ENCODE measurements around the gene IFNL4.
"Not testable (repeated sequence)": the region's sequence is repeated elsewhere in the genome, so short reads cannot be mapped to it uniquely, and the experiment has no call there.

Gene IFNL4

DNA sequence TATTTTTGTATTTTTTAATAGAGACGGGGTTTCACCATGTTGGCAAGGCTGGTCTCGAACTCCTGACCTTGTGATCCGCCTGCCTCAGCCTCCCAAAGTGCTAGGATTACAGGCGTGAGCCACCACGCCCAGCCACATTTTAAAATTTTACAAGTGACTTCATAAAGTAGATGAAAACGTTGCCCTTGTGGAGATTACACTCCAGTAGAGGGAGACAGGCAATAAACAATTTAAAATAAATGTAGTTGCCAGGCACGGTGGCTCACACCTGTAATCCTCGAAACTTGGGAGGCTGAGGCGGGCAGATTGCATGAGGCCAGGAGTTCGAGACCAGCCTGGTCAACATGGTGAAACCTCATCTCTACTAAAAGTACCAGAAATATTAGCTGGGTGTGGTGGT is 29.5 kb downstream of the IFNL4 start:
- not testable (repeated sequence) for DNase-seq

DNA sequence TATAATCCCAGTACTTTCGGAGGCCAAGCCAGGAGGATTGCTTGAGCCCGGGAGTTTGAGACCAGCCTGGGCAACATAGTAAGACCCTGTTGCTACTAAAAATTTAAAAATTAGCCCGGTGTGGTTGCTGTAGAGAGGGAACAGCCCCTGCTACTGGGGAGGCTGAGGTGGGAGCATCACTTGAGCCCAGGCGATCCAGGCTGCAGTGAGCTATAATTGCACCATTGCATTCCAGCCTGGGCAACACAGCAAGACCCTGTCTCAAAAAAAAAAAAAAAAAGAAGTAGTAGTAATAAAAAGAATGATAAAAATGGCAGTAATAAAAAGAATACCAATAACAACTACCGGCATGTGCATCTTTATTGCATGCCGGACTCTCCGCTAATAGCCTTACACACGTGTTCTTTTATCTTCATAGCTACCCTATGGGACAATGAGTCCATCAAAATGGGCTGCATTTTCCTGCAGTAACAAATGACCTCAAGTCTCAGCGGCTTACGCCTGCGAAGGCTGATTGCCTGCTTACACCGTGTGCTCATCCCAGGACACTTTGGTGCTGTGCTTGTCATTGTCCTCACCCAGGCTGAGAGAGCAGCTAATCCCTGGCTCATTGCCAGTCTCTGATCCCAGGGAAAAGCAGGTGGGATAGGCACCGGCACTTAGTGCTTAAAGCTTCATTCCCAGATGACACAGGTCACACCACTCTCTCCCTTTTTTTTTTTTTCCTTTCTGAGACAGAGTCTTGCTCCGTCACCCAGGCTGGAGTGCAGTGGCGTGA is 30.2 kb downstream of the IFNL4 start:
- no peak for DNase-seq

DNA sequence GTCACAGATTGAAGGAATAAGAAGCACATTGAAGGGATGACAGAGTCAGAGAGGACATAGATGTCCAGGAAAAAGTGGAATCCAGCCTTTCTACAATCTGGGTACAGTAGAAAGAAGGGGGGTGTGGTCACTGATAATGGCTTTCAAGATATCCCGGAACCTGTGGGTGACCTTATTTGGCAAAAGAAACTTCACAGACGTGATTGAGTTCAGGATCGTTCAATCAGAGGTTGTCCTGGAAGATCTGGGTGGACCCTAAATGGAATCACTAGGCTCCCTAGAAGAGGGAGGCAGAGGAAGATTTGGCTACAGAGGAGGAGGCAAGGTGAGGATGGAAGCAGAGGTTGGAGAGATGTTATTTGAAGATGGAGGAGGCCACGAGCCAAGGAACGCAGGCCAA is 31.6 kb downstream of the IFNL4 start:
- no peak for DNase-seq

DNA sequence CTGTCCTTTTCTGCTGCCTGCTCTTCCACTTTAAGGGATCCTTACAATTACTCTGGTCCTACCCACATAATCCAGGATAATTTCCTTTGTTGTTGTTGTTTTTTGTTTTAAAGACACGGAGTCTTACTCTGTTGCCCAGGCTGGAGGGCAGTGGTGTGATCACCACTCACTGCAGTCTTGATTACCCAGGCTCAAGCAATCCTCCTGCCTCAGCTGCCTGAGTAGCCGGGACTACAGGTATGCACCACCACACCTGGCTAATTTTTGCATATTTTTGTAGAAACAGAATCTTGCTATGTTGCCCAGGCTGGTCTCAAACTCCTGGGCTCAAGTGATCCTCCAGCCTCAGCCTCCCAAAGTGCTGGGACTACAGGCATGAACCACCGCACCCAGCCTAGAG is 33.3 kb downstream of the IFNL4 start:
- not testable (repeated sequence) for DNase-seq

DNA sequence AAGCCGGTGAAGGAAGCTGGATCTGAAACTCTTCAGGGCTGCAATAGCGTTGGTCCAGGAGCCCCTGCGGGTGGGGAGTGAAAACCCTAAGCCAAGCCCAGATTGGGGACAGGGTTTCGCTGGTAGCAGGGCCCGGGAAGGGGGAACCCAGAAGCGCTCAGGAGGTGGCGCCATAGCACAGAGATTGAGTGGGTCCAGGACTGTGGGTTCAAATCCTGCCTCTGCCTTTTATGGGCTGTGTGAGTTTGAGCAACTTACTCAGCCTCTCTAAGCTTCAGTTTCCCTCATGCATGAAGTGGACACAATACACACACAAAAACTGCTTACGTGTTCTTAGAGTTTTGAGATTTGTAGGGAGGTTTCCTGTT is 36.3 kb downstream of the IFNL4 start:
- no peak for DNase-seq

DNA sequence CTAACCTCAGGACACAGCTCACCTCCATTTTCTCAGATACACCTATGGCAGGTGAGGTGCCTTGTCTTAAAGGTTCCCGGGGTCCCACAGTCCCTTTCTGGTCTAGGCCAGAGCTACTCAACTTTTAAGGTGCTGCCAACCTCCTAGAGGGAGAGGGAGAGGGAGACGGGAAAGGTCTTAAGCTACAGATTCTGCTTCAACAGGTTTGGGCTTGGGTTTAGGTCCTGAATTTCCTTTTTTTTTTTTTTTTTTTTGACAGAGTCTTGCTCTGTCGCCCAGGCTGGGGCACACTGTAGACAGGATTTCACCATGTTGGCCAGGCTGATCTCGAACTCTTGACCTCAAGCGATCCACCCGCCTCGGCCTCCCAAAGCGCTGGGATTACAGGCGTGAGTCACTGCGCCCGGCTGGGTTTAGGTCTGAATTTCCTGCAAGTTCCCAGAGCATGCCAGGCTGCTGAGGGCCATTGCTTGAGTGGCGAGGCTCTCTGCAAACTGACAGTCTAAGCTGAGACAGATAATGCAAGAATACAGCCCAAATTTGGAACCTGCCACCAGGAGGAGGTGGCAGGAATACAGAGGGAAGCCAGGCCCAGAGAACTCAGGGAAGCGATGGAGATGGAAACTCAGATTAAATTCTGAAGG is 36.8 kb downstream of the IFNL4 start:
- no peak for DNase-seq

DNA sequence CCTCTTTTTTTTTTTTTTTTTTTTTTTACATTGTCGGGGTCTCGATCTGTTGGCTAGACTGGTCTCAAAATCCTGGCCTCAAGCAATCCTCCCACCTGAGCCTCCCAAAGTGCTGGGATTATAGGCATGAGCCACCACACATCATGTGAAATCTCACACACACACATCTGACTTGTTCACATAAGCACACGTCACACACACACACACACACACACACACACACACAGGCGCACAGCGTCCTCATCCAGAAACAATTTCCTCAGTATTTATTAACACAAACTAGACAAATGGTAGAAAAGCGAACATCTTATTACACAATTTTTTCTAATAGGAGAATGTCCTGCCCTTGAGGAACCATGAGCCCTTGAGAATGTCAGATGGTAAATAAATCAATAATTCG is 39.5 kb downstream of the IFNL4 start:
- no peak for DNase-seq

DNA sequence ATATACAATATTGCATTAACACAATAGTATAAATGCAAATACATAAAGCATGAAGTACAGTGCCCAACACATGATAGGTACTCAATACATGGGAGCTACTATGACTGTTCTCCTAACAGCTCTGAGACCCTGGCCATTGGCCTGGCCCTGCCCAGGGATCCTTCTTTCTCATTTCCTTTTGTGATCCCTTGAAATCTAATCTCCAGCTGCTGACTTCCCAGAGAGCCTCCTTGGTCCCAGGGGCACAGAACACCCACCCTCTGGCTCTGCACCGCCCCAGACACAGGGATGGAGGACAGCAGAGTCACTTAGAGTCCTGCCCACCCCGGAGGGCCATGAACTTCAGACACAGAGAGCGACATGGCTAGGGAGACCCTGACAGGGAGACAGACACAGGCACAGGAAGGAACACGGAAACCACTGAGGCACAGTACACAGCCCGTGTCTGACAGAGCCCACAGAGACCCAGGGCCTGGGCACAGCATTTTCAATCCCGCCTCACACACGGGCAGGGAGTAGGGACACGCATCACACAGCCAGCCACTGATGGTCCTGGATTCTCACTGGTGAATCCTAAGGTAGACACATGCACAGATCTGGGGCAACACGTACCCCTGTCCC is 40.4 kb downstream of the IFNL4 start:
- DNase-seq, result no peak

DNA sequence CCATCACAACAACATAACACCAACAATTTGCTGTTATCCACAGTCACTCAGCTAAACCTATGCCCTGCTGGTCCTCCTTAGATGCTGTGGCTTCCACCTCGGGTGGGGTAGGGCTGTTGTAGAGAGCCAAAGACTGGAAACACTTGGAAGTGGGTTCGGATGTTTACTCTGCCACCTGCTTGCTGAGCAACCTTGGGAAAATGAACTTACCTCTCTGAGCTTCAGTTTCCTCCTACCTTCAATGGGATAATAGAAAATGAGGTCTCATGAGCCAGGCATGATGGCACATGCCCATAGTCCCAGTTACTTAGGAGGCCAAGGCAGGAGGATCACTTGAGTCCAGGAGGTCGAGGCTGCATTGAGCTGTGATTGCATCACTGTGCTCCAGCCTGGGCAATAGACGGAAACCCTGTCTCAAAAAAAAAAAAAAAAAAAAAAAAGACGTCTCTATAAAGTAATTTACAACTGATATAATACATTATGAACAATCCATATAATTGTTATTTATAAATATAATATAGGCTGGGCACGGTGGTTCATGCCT is 41.3 kb downstream of the IFNL4 start:
- no peak for DNase-seq

DNA sequence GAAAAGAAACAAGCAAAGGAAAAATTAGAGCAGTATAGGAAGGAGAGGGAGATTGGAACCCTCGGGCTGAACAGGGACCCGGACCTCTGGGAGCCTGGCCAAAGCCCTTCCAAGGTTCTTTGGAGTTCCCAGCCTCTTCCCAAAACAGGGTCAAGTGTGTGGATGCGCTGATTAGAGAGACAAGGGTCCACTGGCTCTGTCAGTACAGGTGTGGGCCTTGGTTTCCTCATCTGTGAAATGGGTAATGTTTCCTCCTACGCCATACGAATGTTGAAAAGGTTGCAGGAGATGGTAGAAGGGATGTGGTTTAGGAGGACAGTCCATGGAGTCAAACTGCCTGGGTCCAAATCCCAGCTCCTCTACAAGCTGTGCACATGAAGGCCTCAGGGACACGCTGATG is 42.5 kb downstream of the IFNL4 start:
- no peak for DNase-seq

DNA sequence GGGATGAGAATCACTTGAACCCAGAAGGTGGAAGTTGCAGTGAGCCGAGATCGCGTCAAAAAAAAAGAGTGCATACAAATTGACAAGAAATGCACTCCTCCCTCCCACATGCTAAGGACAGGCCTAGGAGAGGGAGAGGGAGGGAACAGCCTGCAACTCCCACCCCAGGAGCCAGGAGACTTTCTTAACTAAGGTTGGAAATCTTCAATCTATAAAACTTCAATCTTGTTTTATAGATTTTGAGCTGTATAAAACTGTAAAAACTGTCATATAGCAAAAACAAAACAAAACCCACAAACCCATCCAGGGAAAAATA is 43.2 kb downstream of the IFNL4 start:
- DNase-seq, result no peak

DNA sequence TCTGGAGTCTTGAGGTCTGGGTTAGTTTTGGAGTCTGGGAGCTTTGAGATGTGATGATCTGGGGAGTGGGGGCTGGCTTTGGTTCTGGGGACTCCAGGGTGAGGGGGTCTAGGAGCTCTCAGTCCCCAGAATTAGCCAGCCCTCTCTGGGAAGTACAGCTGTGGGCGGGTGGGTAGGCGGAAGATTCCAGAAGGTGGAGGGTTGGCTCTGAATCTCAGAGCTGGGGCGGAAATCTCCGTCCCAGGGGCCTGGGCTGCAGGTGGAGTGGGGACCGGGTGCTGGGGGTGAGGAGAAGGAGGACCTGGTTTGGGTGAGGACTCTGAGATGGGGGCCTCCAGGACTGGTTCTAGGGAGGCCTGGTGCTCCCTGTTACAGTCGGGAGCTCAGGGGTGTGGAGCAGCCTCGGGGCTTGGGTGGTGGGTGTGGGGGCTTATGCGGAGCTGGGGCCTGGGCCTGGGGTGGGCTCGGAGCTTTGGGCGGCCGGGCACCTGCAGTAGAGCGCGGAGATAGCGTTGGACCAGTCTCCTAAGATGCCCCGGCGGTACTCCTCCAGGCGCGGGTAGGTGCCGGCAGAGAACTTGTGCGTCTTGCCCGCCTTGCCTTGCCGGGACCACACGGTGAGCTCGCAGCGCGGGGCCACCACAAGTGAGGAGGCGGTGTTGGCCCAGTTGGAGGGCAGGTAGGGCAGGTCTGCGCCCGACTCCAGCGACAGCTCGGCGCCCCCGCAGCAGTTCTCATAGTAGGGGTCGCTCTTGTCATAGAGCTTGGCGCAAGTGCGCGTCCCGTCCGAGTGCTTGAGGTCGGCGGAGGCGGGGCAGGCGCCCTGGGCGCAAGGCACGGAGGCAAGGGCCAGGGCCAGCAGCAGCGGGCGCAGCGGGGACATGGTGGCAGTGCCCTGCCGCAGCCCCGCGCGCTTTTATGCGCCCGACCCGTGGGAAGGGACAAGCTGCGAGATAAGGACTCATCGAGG is 45.0 kb downstream of the IFNL4 start, which contains the start of gene SYCN:
Gene SYCN (minus strand): TSS at position 892 of the 970 bp plus-strand sequence. CDS start 9 bp downstream, at position 883.
- no peak for DNase-seq

DNA sequence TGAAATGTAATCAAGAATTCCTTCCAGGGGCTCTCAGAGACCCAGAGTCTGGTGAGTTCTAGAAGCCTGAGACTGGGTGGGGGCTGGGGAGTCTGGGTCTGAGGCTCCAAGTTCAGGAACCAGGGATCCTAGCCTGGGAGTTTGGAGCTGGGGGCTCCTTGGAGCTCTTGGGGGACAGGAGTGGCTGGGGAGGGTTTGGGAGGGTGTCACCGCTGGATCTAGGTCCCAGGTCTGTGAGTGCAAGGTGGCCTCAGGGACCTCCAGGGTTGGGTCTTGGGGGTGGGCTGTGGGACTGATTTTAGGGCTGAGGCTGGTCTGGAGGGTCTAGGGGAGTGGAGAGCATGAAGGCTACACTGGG is 45.7 kb downstream of the IFNL4 start:
- no peak for DNase-seq

DNA sequence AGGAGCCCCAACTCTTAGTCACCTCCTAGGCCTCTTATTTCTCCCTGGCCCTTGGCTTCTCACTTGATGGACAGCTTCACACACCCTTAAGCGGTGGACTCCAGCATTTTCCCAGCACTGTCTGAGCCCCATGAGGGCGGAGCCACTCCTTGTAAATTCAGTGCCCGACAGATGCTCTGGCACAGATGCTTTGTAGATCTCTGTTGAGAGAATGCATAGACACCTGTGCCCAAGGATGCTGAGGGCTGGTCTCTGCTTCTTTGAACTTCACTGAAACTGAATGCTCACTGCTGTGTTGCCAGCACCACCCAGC is 47.9 kb downstream of the IFNL4 start:
- no peak for DNase-seq

DNA sequence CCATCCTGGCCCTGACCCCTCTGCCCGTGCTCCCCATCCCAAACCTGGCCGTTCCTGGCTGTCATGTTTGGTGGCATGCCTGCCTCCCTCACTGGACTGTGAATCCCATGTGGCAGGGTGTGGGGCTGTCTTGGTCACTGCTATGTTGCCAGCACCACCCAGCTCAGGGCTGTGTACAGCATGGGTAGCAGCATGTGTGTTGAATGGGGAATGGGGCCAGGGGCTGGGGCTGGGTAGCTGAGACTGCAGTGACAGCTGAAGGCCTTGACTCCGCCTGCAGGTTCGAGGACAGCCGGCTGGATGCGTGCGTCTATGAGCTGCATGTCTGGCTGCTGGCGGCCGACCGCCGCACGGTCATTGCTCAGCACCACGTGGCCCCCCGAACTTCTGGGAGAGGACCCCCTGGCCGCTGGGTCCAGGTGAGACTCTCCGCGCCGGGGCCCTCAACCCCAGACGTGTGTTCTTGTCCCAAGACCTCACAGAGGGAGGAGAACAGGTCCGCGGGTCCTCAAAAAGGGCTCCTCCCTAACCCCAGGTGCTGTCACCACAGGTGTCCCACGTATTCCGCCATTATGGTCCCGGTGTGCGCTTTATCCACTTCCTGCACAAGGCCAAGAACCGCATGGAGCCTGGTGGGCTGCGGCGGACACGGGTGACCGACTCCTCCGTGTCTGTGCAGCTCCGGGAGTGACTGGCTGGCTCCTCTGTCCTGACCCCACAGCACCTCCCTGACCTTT is 48.4 kb downstream of the IFNL4 start:
- no peak for DNase-seq

DNA sequence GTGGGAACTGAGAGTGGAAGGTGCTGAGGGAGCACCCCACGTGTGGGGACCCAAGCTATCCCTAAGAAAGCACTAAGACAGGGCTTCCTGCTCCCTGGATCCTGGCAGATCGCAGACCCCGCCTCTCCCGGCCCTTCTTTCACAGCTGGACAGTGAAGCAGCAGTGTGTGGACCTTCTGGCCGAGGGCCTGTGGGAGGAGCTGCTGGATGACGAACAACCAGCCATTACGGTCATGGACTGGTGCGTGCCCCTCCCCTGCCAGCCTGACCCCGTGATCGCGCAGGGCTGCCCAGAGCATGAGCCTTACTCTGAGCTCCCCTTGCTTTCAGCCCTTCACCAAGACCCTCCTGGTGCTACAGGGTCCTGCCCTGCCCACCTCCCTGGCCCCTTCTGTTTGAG is 49.6 kb downstream of the IFNL4 start:
- no peak for DNase-seq

DNA sequence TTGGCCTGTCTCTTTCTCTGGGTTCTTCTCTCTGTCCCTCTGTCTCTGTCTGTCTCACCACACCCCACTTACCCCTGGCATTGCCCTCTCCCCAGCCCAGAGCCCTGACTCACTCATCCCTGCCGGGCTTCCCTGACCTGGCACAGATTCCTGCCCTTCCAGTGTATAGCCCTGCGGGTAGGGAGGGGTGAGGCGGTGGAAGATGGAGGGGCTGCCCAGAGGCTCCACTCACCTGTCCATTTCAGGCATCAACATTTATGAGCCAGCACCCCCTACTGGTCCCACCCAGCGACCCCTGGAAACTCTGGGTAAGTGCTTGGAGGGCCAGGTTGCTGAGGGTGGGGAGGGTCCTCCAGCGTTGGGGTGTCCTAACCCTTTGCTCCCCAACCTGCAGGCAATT is 50.8 kb downstream of the IFNL4 start:
- no peak for DNase-seq

DNA sequence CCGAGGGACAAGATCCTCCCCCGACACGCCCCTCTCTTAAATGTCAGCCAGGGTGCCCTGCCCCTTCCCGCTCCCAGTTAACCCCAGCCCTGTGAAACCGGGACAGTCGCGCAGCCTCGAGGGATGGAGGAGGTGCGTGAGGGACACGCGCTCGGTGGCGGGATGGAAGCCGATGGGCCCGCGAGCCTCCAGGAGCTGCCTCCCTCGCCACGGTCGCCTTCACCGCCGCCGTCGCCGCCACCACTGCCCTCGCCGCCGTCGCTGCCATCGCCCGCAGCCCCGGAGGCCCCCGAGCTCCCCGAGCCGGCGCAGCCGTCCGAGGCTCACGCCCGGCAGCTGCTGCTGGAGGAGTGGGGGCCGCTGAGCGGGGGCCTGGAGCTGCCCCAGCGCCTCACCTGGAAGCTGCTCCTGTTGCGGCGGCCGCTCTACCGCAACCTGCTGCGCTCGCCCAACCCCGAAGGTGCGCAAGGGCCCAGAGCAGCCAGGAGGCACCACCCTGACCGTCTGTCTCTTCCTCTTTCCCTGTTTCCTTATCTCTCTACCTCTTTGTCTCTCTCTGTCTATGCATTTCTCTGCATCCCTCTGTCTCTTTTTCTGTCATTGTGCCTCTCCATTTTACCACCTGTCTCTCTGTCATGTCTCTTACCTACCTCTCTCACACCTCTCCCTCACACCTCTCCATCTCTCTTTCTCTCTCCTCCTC is 51.6 kb downstream of the IFNL4 start, which contains the start of gene NCCRP1:
Gene NCCRP1 (plus strand): TSS at position 105 of the 703 bp plus-strand sequence. CDS start 19 bp downstream, at position 124.
- DNase-seq, result no peak

DNA sequence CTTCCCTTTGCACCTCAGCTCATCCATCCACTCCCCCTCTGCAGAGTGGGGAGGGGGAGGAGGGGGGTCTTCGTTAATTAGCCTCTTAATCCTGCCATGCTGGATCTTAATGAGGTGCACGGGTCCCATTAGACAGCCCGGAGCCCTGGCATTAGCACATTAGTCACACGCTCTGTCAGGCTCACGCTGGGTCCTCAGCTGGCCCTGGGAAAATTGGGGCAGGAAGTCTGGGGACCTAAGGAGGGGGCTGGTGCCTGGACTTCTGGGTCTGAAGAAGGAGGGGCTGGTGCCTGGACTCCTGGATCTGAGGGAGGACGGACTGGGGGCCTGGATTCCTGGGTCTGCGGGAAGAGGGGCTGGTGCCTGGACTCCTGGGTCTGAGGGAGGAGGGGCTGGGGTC is 52.3 kb downstream of the IFNL4 start:
- no peak for DNase-seq
